HCT116 (cell line): Measurements from ENCODE around the gene ARHGAP33. TPM values are rescaled to one million over a fixed set of nuclear protein-coding genes. Genes with fewer than 3 reads are reported as not detected.

Experiments used
- ATAC-seq: fragments of 200-7000 bp; cut with Tn5 transposase; 2 replicates; pipeline ENCODE4 v1.9.1; 2020; ENCODE audit warnings: mild to moderate bottlenecking, moderate library complexity
- BruUV-seq: library from RNA; stranded (reverse); fragments of 400-500 nt; replicated peaks from 2 replicates; lab custom pipeline; 2021; lab: Mats Ljungman, UMichigan
- CTCF ChIA-PET: fragments of 300-600 bp; sonication (Branson Sonifier 250); formaldehyde crosslinking; loops from one replicate; lab custom pipeline; 2021; ENCODE audit warnings: antibody characterized with exemption; lab: Charles Lee
- POLR2A ChIA-PET: fragments of 300-600, 350-600 bp; sonication (Branson Sonifier 250); formaldehyde crosslinking; loops from one replicate; lab custom pipeline; 2021; ENCODE audit warnings: antibody characterized with exemption; lab: Charles Lee
- RAD21 ChIA-PET, 2 experiments: fragments of 300-600 bp; sonication (Branson Sonifier 250); formaldehyde crosslinking; loops; one replicate each; lab custom pipeline; 2023; ENCODE audit warnings: low total read pairs in 2 of 2; ENCODE audit not compliant: uncharacterized antibody in 2 of 2, unreplicated experiment in 2 of 2, low non-redundant PET in 1 of 2; lab: Charles Lee
- DNase-seq: peaks from one replicate; pipeline ENCODE4 v3.0.0-alpha.2; 2010; ENCODE audit warnings: low read depth, low spot score
- H2AFZ ChIP-seq: fragments of 200-600 bp; shearing (Covaris generic), sonication (generic); 2 replicates; pipeline ENCODE4 v1.6.1; 2017; ENCODE audit warnings: low read depth, mixed run types, mixed read lengths, antibody characterized with exemption, low read length; ENCODE audit not compliant: poor library complexity, severe bottlenecking
- H3K27ac ChIP-seq: 2 replicates; pipeline ENCODE4 v1.5.1; 2012; ENCODE audit warnings: low read depth, low read length
- H3K27me3 ChIP-seq: fragments of 200-600 bp; sonication (generic); 2 replicates; pipeline ENCODE4 v1.6.1; 2016; ENCODE audit warnings: mixed run types, low read length, mixed read lengths; ENCODE audit not compliant: insufficient read depth
- H3K36me3 ChIP-seq, 2 experiments: fragments of 200-500 bp in 1 of 2; fragments of 200-600 bp in 1 of 2; sonication (Bioruptor generic) in 1 of 2; sonication (generic) in 1 of 2; 2 replicates each; pipeline versions ENCODE4 v1.5.1 to v1.6.1; 2014 to 2016; ENCODE audit warnings: low read length in 2 of 2, inconsistent platforms in 1 of 2, mixed read lengths in 1 of 2, mixed run types in 1 of 2; ENCODE audit not compliant: insufficient read depth in 2 of 2, control insufficient read depth in 1 of 2
- H3K4me1 ChIP-seq, 2 experiments: fragments of 200-600 bp in 1 of 2; sonication (generic) in 1 of 2; 2 replicates each; pipeline versions ENCODE4 v1.5.1 to v1.6.1; 2012 to 2017; ENCODE audit warnings: low read length in 2 of 2, inconsistent platforms in 1 of 2, mild to moderate bottlenecking in 1 of 2, mixed read lengths in 1 of 2, mixed run types in 1 of 2, moderate library complexity in 1 of 2; ENCODE audit not compliant: insufficient read depth in 2 of 2, control insufficient read depth in 1 of 2
- H3K4me2 ChIP-seq: fragments of 200-600 bp; sonication (generic); 2 replicates; pipeline ENCODE4 v1.6.1; 2017; ENCODE audit warnings: mixed run types, low read length, mixed read lengths
- H3K4me3 ChIP-seq, 2 experiments: fragments of 200-600 bp in 1 of 2; sonication (generic) in 1 of 2; replicated peaks in 1 of 2; 2 replicates each; pipeline ENCODE4 v1.5.1; 2011 to 2016; ENCODE audit warnings: low read length in 2 of 2, control low read depth in 1 of 2, low read depth in 1 of 2, mild to moderate bottlenecking in 1 of 2, mixed read lengths in 1 of 2, mixed run types in 1 of 2
- H3K79me2 ChIP-seq: fragments of 200-600 bp; sonication (generic); 2 replicates; pipeline ENCODE4 v1.6.1; 2017; ENCODE audit warnings: mild to moderate bottlenecking, mixed run types, low read length, moderate library complexity, mixed read lengths; ENCODE audit not compliant: insufficient read depth
- H3K9ac ChIP-seq: fragments of 200-600 bp; sonication (generic); 2 replicates; pipeline ENCODE4 v1.6.1; 2016; ENCODE audit warnings: low read length, mixed read lengths
- H3K9me2 ChIP-seq: fragments of 200-600 bp; sonication (generic), shearing (Covaris generic); 2 replicates; pipeline ENCODE4 v1.6.1; 2017; ENCODE audit warnings: mixed run types, mild to moderate bottlenecking, moderate library complexity; ENCODE audit not compliant: insufficient read depth
- H3K9me3 ChIP-seq, 2 experiments: fragments of 200-500 bp in 1 of 2; fragments of 200-600 bp in 1 of 2; sonication (Bioruptor generic) in 1 of 2; sonication (generic) in 1 of 2; 2 replicates each; pipeline ENCODE4 v1.6.1; 2014 to 2017; ENCODE audit warnings: low read length in 2 of 2, mixed read lengths in 2 of 2, inconsistent platforms in 1 of 2, low read depth in 1 of 2, mild to moderate bottlenecking in 1 of 2, mixed run types in 1 of 2, moderate library complexity in 1 of 2; ENCODE audit not compliant: control insufficient read depth in 1 of 2, insufficient read depth in 1 of 2
- H4K20me1 ChIP-seq: fragments of 200-600 bp; sonication (generic), shearing (Covaris generic); 2 replicates; pipeline ENCODE4 v1.6.1; 2017; ENCODE audit warnings: mixed run types, mild to moderate bottlenecking, moderate library complexity; ENCODE audit not compliant: insufficient read depth
- CBX3 ChIP-seq: IDR thresholded peaks from 2 replicates; pipeline ENCODE4 v1.6.1; 2012; ENCODE audit warnings: low read depth
- ELF1 ChIP-seq: IDR thresholded peaks from 2 replicates; pipeline ENCODE4 v1.6.1; 2012; ENCODE audit warnings: low read depth, borderline replicate concordance
- EZH2phosphoT487 ChIP-seq: fragments of 200-600 bp; IDR thresholded peaks from 2 replicates; pipeline ENCODE4 v1.6.1; 2018; ENCODE audit warnings: antibody characterized with exemption, borderline replicate concordance
- SIN3A ChIP-seq: IDR thresholded peaks from 2 replicates; pipeline ENCODE4 v1.6.1; 2012; ENCODE audit warnings: low read depth
- SP1 ChIP-seq: IDR thresholded peaks from 2 replicates; pipeline ENCODE4 v1.6.1; 2012; ENCODE audit warnings: low read depth
- ZFX ChIP-seq: fragments of 450-650 bp; IDR thresholded peaks from 2 replicates; pipeline ENCODE4 v1.6.1; 2017
- intact Hi-C: fragments of 100-400 bp; cut with micrococcal nuclease; formaldehyde crosslinking; loops from 2 replicates; pipeline ENCODE4 v1.10.0; 2022
- total RNA-seq: library from RNA; stranded (reverse); gene quantifications from one replicate; pipeline ENCODE4 v1.2.1, GENCODE V29; 2021; ENCODE audit not compliant: unreplicated experiment
- TF ChIP-seq, protein P1 (sequence below), 3 experiments: fragments of 200-600 bp in 1 of 3; sonication (generic) in 1 of 3; IDR thresholded peaks in 2 of 3; conservative IDR thresholded peaks in 1 of 3; 2 replicates each; pipeline ENCODE4 v1.5.1; 2012 to 2017; ENCODE audit warnings: low read depth in 2 of 3, low read length in 2 of 3, antibody characterized with exemption in 1 of 3, borderline replicate concordance in 1 of 3, control low read depth in 1 of 3, mild to moderate bottlenecking in 1 of 3, mixed read lengths in 1 of 3, mixed run types in 1 of 3, moderate library complexity in 1 of 3; ENCODE audit not compliant: insufficient read depth in 1 of 3

ARHGAP33 gene
- total RNA-seq, 1 experiment from 2014 or later = 30.2 TPM

DNA sequence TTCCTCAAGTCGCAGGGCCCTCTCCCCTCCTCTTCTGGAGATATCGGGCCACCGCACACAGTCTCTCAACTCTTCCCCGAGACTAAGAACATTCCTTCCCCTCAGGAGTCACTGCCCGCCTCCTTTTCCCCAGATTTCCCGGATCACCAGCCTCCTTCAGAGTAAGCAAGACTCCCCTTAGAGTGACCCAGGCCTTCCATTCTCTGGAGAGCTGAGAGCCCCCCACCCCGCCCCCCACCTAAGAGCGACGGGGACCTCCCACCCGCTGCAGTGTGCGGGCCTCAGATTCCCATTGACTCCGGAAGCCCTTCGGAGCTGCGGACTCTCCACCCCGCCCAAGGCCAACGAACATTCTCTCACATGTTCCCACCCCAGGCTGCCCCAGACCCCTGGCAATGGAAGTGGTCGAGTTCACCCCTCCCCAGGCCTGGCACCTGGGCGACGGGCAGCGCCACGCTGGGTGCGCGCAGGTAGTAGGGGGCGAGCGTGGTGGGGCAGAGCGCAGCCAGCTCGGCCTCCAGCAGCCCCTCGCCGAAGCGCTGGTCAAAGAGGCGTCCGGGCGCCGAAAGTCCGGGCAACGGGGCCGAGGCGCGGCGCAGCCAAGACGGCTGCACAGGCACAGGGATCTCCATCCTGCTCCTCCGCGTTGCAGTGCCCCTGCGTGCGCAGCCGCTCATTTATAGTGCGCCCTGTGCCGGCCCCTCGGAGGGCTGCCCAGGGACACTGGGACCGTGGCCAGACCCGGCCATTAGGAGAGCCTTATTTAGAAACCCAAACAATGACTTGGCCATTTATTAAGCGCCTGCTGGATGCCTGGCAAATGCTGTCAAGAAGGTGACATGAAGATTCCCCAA, 18.8 kb upstream of the ARHGAP33 start, which contains the start of gene HSPB6:
HSPB6 (minus strand) TSS at position 653 of the 854 bp plus-strand sequence; CDS start at position 632, 21 bp downstream.
- POLR2A ChIA-PET = interaction anchor here (0.9 to 2.3 kb wide), 4 partner anchors 8 to 12 kb away, joined by 3 to 20 read pairs (median 4); partner anchors contain the start of genes LIN37, PSENEN and U2AF1L4
- H3K4me1 ChIP-seq = peaks cover 14 to 25% of the 10 kb centered on the region in 2 experiments
- H3K27me3 ChIP-seq = no peaks in the 10 kb centered on the region
- no peaks in the 10 kb centered on the region for H3K9me3 ChIP-seq
- peaks cover 17% of the 10 kb centered on the region for H3K79me2 ChIP-seq
- intact Hi-C loops = no loop called here
- BruUV-seq = no TSS peak
- peak within 1 kb of the TSS; percentile 92 to 96 for H3K4me3 ChIP-seq
- no peak within 1 kb of the TSS for H2AFZ ChIP-seq
- H3K36me3 ChIP-seq = peaks cover under 1 to 12% of the 10 kb centered on the region in 2 experiments; a peak in 3 of 4 replicates
- H3K27ac ChIP-seq = peak within 1 kb of the TSS; percentile 75
- no peak for ATAC-seq
- CTCF ChIA-PET = interaction anchor here (1.0 kb wide), 1 partner anchor 8 kb away, joined by 5 read pairs; the partner anchor contains the start of gene LIN37
- H3K9ac ChIP-seq = peak within 1 kb of the TSS; percentile 56
- peak within 1 kb of the TSS; percentile 83 for H3K4me2 ChIP-seq
- no peaks in the 10 kb centered on the region for H3K9me2 ChIP-seq
- no peaks in the 10 kb centered on the region for H4K20me1 ChIP-seq
- no peak for DNase-seq
- RAD21 ChIA-PET = no interaction called here
- TF ChIP-seq, protein P1, sequence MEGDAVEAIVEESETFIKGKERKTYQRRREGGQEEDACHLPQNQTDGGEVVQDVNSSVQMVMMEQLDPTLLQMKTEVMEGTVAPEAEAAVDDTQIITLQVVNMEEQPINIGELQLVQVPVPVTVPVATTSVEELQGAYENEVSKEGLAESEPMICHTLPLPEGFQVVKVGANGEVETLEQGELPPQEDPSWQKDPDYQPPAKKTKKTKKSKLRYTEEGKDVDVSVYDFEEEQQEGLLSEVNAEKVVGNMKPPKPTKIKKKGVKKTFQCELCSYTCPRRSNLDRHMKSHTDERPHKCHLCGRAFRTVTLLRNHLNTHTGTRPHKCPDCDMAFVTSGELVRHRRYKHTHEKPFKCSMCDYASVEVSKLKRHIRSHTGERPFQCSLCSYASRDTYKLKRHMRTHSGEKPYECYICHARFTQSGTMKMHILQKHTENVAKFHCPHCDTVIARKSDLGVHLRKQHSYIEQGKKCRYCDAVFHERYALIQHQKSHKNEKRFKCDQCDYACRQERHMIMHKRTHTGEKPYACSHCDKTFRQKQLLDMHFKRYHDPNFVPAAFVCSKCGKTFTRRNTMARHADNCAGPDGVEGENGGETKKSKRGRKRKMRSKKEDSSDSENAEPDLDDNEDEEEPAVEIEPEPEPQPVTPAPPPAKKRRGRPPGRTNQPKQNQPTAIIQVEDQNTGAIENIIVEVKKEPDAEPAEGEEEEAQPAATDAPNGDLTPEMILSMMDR (IDR thresholded peaks at IDR 0.05 in 2 of 3, conservative IDR thresholded peaks at IDR 0.05 in 1 of 3; ENCODE audit: borderline replicate concordance in 1 of 3, insufficient read depth in 1 of 3, low read depth in 2 of 3, low read length in 2 of 3) = no peak
- TF ChIP-seq SIN3A (no peak), ELF1 (no peak), ZFX (no peak), SP1 (no peak), EZH2phosphoT487 (no peak), CBX3 (no peak)
- TF ChIP-seq, all 23 proteins: peak for 0
